ENCODE data around the gene EYA2.

EYA2 gene

DNA sequence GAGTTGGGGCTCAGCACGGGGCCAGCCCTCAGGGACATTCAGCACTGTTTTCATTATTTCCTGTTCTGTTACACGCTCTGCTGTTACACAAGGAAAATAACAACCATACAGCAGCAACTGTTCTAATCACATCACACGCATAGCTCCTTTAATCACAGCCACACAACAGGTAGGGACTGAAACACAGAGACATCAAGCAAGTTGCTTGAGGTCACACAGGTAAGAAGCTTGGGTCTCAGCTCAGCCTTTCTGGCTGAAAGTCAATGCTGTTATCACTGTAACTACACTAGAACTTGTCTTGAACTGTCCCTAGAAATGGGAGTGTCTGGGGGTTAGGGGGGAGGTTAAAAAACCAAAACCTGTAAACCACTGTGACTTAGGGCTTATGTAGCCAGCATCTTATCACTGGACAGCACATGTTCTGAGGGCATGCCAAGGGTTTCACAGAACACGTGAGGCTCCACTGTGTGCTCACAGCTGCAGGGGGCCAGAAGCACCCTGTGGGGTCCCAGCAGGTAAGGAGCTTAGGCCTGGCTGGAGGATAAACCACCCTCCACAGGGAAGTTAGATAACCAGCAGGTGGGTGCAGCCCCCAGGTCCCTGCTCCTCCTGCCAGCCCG lies 146.0 kb downstream of the EYA2 start:
- no peak for DNase-seq

DNA sequence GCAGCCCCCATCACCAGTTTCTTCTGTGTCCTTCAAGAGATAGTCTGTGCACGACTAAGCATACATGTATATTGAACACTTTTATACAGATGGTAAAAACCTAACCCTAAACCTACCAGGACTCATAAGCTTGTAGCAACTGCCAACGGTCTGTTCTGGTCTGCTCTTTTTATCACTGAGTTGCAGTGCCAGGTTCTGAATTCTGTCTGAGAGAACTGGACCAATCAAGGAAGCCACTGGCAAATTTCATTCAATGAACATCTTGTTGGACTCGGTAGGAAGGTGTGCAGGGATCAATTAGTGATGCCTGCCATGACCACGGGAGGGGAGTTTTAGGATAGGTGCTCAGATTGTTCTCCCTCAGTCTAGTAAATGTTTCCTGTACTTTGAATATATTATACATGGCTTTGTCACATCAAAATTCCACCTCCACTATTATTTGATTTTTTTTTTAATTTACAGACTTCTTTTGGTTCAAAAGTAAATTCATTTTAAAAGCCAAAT lies 146.8 kb downstream of the EYA2 start:
- no peak for DNase-seq

DNA sequence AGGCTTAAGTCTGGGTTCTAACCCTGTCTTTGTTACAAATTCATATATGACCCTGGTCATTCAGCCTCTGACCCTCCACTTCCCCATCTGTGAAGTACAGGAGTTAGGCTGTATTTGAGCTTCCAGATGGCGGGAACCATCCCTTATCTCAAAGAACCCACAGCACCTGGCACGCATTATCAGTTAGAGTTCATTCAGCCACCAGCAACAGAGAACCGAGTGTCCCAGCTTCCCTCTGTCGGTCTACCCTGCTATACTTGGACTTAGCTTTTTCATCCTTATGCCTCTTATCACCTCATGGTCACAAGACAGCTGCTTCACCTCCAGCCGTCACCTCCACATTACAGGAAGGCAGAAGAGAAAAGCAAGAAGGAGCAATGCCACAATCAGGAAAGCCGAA lies 147.8 kb downstream of the EYA2 start:
- DNase-seq: no peak

DNA sequence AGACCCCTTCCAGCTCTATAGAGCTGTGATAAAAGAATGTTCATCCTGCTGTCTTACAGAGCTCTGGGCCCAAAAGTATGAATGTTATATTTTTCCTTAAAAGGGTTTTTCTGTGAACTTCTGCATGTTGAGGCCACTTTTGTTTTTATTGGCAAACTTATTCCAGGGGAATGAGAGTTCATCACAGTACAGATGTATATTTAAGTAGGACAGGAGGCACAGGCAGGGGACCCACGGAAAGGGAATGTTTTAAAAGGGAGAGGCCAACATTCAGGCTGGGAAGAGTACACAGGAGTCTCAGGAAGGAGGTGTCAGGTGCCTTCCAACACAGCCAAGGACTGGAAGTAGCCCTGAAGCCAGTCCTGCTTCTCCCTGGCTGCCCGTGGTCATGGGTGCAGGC lies 148.4 kb downstream of the EYA2 start:
- no peak for DNase-seq

DNA sequence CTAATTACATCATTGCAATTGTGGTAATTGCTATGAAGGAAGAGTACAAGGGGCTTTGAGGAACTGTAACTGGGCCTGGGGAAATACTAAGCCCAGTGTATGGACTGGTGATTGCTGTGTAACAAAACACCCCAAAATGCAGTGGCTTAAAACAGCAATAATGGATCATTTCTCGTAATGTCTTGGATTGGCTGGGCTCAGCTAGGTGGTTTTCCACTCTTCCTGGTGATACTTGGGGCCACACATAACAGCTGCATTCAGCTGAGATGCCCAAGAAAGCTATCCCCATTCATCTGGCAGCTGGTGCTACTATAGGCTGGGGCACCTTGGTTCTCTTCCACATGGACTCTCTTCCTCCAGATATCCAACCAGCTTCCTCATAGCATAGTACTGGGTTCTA lies 150.3 kb downstream of the EYA2 start:
- DNase-seq: no peak

DNA sequence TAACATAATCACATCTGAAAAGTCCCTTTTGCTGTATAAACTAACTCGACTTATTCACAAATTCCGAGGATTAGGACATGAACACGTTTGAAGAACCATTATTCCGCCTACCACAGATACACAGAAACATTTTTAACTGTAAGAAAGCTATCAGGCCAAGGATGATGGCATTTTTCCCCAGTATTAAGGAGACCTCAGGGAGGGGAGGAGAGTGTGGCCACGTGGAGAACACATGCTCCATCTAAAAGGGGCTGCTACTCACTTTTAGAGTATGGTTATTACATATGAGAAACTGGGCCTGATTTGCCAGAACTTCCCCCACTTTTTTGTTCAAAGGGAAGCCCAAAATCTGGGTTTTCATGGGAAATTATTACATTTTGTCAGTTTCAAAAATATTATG lies 153.4 kb downstream of the EYA2 start:
- no peak for DNase-seq

DNA sequence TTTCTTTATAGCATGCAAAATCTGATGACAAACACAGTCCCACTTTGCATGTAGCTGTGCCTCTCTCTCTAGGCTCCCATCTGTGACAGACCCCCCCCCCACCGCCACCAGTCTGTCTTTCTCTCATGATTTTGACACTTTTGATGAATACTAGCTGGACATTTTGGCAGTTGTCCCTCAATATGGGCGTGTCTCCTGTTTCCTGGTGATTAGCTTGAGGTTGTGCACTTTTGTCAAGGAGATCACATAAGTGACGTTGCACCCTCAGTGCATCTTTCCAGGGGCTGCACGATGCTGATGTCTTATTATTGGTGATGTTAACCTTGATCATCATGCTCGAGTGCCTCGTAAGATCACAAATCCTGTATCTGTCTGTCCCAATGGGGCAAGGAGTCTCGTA lies 155.1 kb downstream of the EYA2 start:
- DNase-seq: no peak

DNA sequence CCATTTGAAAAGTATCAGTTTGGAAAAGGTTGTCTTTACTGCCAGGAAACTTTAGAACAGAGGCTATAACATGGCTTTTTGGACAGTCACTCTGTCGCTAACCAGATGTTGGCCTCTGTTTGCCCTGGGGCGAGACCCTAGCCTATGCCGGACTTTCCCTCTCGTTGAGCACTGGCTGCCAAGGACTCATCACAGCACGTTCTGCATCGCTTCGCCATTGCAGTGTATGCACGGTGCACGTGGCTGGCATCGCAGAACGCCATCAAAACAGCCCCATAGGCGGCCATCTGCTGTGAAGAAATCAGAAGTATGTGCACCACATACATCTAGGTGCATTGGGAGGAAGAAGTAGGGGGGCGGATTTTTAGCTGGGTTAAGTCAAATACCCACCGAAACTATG lies 156.4 kb downstream of the EYA2 start:
- DNase-seq: no peak

DNA sequence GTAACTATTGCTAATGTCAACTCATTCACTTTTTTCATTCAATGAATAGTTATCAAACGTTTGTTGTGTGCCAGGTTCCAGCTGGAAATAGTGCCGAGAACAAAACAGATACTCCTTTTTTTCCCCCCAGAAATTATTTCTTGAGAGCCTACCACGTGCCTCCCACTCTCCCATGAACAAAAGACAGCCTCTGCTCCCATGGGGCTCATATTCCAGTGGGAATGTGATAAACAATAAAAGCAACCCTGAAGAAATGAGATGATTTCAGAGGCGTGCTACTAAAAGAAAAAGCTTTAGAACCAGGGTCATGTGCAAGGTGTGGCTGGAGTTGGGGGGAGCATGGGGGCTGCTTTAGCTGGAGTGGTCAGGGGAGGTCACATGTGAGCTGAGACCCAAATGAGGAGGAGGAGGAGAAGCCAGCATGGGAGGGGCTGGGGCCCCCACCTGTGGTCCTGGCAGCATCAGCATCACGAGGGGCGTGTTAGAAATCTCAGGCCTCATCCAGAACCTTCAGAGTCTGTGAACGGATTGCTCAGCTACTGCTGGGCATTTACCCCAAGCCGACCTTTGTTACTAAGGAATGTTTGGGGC lies 157.4 kb downstream of the EYA2 start:
- DNase-seq: no peak

DNA sequence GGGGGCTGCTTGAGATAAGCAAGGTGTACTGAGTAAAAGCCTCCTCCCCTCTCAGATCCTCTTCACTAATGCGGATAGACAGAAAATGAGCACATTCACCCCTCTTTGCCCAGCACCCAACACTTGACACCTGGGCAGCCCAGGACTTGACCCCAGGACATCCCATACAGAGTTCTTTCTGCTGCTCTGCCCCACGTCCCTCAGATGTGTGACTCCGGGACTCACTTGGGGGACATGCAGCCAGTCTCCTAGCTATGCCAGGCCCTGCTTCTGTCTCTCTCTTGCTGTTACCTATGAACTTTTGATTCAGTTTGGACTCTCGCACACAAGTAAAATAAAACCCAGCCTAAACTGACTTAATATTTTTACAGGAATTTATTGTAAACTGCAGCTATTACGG lies 159.9 kb downstream of the EYA2 start:
- no peak for DNase-seq

DNA sequence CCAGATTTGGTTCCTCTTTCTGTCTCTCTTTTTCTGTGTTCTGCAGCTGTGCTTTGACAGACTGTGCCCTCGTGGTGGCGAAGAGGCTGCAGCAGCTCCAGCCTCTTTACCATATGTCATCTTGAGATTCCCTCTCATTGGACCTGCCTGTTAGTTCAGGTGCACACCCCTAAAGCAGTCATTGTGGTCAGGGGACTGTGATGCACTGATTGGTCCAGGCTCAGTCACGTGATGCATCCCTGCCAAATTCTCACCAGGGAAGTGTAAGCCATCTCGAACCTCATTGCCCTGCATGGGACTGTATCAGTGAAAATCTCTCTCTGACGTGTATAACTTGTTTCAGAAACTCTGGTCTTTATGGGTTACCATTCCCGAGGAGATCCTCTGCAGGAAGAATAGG lies 160.3 kb downstream of the EYA2 start:
- DNase-seq: no peak

DNA sequence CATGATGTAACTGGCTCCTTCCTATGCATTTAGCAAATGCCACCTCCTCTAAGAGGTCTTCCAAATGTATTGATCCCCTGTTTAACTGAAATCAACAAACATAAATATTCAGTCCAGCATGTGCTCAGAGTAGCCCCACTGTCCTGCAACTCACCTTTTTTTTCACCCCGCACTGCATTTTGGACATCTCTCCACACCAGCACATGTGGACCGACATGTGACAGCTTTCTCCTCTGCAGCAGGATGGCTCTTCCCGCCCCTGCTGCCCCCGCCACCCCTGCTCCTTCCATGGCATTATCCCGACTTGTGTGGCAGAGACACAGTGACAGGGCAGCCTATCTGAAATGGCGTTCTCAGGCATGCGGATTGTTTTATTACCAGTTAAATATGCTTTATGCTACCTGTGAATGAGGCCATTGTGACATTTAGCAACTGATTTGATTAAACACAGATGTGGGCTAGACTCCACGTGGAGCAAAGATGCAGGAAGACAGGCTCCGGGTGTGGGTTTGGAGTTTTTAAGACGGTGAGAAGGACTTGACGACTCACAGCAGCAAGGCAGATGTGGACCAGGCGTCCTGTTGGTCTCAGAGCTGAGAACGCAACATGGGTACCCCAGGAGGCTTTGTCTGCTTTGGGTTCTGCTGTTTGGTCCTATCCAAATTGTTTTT lies 161.2 kb downstream of the EYA2 start:
- DNase-seq: no peak

DNA sequence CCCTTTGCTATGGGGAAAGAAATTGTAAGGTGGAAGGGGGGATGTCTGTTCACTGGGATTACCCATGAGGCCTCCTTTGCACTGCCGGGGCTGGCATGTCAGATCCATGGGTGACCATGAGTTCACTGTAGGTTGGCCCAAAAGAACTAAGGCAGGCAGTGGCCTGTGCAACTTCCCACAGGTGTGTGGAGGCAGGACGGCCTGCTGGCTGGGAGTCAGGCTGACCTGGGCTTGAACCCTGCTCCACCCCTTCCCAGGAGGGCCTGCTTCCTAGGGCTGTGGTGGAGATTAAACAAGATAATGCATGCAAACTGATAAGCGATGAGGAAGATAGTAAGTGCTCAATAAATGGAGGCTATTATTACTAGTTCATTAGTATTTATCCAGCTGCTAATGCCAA lies 163.0 kb downstream of the EYA2 start:
- no peak for DNase-seq

DNA sequence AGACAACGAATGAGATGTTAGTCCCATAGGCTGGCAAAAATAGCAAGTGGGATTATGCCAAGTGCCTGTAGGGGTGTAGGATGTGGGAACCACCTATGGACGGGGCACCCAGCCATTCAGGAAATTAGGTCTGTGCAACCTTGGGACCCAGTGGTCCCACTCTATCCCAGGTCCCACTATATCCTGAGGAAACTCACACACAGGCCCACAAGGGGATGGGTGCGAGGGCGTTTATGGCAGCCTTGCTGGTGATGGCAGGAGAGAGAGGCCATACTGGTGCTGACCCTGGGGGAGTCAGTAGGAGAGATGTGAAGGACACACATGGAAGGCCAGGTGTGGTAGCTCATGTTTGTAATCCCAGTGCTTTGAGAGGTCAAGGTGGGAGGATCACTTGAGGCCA lies 163.6 kb downstream of the EYA2 start:
- DNase-seq: no peak

DNA sequence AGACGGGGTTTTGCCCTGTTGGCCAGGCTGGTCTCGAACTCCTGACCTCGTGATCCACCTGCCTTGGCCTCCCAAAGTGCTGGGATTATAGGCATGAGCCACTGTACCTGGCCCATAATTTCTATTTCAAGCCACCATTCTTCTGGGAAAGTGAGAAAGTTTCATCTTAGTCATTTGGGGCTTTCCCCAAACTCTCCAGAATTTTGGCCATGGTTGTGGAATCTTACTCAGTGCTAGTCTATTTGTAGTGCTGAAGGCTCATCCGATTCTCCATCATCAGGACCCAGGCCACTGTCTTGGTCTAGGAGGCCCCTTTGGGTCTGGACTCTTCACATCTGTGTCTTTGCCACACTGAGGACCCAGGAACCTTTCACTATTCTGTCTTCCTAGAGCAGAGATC lies 164.9 kb downstream of the EYA2 start:
- DNase-seq: no peak

DNA sequence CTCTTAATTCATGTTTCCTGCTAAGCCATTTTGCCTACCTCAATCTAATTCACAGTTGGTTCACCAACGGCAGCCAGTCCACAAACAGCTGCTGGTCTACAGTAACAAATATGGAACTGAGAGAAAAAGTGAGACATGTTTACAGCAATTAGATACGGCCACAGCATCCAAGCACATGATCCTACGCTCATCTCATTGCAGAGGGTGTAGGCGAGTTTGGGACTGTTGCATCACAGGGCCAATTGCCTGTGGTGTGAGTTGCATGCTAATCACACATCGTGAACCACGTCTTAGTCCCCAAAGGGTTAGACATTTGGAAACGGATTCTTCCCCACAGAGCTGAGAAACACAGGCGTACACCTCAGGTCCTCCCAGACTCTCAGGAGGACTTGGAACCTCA lies 166.9 kb downstream of the EYA2 start:
- no peak for DNase-seq

DNA sequence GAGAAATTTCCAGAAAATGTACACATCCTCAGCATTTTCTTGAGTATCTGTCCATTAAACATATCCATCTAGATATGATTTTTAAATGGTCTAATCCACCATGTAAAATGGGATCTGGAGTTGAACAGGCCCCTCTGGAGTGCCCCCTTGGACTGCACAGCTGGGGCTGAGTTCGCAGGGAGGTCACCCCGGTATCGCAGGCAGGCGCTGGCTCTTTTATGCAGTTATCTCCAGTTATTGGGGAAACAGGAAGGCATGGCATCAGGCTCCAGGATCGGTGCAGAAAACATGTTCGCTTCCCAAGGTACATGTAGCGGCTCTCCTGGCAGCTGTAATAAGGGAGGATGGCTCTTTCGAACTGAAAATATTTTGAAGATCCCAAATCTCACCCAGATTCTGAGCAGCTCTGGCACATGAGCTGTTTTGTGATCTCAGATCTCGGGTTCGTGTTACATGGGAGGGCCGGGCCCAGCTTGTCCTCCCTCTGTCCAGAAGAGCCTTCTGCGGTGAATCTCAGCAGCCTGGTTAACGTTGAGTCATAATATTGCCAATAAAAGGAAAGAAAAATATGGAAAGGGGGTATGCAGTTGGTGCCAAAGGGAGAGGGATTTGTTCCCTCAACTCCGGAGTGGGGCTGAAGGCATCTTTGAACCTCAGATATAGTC lies 167.7 kb downstream of the EYA2 start:
- no peak for DNase-seq

DNA sequence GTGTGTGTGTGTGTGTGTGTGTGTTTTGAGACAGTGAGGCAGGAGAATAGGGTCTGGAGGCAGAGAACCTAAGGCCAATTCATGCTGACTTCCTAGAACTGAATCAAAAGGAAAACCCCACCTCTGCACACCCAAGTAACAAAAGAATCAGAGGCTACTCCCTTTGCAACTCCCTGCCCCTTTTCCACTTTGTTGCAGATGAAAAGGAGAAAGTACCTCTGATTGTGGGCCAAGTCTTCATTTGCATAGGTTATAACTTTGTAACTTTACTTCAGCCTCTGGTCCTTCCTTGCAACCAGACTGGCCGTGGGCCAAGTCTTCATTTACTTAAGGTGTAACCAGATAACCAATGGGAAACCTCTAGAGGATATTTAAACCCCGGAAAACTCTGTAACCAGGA lies 168.8 kb downstream of the EYA2 start:
- DNase-seq: no peak

DNA sequence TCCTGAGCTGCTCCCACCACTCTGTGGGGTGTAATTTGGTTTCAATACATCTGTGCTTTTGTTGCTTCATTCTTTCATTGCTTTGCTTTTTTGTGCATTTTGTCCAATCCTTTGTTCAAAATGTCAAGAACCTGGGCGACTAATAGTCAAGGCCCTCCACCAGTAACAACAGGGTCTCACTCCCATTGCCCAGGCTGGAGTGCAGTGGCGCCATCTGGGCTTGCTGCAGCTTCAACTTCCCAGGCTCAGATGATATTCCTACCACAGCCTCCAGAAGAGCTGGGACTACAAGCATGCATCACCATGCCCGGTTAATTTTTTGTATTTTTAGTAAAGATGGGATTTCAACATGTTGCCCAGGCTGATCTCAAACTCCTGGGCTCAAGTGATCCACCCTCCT lies 169.2 kb downstream of the EYA2 start:
- DNase-seq: no peak

DNA sequence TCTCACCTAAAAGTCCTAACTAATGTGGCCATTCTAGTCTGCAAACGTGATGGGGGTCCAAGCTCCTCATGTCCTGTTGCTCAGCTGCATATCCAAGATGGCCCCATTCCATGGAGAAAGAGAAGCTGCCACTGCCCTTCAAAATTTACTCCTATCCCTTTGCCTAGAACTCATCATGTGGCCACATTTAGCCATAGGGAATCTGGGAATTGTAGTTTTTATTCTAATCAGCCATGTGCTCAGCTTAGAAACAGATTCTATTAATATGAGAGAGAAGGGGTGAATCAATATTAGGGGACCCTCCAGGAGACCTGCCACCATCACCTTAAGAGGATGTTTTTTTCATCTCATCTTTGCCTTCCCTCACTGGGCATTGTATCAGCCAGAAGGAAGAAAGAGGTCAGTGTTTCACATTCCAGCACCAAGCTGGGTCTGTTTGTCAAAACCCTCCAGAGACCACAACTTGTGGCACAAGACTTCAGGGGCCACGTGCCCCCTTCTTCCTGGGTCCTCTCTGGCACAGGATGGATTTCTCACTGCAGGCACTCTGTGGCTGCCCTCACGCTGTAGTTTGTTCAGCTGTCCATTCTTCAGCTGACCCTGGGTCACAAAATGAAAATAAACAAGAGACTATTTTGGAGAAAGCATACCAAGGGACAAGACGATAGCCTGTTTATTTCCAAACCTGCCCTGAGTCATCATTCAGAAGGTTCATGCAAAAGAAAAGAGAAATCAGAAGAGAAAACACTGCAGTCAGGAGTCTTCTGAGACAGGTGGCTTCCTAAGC lies 172.0 kb downstream of the EYA2 start:
- peak; percentile 69 for DNase-seq

DNA sequence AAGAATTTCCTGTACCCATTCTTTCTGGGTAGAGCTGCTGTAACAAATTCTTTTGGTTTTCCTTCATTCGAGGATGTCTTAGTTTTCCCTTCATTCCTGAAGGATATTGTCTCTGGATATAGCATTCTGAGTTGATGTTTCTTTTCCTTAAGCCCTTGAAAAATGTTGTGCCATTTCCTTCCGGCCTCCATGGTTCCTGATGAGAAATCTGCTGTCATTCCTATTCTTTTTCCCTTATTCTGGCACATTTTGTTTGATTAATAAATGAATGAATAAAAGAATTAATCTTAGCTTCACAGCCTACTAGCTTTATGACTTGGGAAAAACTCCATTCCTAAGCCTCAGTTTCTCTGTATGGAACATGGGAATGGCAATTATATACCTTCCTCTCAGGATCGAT lies 173.1 kb downstream of the EYA2 start:
- DNase-seq: no peak

DNA sequence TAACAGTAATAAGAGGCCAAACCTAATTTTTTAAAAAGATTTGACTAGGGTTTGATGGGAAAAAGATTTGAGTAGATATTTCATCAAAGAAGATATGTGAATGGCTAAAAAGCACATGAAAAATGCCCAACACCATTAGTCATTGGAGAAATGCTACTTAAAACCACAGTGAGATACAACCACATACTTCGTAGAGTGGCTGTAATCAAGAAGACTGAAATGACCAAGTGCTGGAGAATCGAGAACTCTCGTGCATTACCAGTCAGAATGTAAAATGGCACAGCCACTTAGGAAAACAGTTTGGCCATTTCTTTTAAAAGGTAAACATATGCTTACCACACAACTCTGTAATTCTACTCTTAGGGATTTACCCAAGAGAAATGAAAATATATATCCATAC lies 175.5 kb downstream of the EYA2 start:
- DNase-seq: no peak

DNA sequence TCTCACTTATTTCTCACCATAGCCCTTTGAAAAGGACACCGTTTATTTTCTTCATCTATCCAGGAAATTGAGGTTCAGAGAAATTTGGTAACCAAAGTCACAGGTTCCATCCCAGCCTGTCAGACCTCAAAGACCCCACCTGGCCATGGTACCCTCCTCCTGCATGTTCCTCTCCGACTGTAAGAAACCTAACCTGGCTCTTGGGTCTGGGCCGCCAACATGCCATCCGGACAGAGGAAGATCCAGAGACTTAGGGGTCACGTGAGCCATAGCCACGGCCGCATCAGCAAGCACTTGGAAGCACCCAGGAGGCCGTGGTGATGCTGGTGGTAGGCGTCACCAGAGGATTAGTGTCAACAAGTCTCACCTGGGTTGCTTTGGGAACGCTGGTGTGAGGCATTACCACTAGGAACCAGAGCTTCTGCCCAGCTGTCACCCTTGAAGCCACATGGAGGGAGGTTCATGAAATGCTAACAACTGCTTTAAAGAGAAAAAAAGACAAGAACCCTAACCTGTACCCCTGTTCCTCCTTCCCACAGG lies 177.1 kb downstream of the EYA2 start:
- DNase-seq: no peak

Data from HCEC 1CT (cell line).